HCT116 (cell line): Measurements from ENCODE around the gene PRR12. TPM values are rescaled to one million over a fixed set of nuclear protein-coding genes. Genes with fewer than 3 reads are reported as not detected.

Experiments
- ATAC-seq: fragments of 200-7000 bp; cut with Tn5 transposase; 2 replicates; pipeline ENCODE4 v1.9.1; 2020; ENCODE audit warnings: mild to moderate bottlenecking, moderate library complexity
- BruUV-seq: library from RNA; stranded (reverse); fragments of 400-500 nt; replicated peaks from 2 replicates; lab custom pipeline; 2021; lab: Mats Ljungman, UMichigan
- CTCF ChIA-PET: fragments of 300-600 bp; sonication (Branson Sonifier 250); formaldehyde crosslinking; loops from one replicate; lab custom pipeline; 2021; ENCODE audit warnings: antibody characterized with exemption; lab: Charles Lee
- POLR2A ChIA-PET: fragments of 300-600, 350-600 bp; sonication (Branson Sonifier 250); formaldehyde crosslinking; loops from one replicate; lab custom pipeline; 2021; ENCODE audit warnings: antibody characterized with exemption; lab: Charles Lee
- RAD21 ChIA-PET, 2 experiments: fragments of 300-600 bp; sonication (Branson Sonifier 250); formaldehyde crosslinking; loops; one replicate each; lab custom pipeline; 2023; ENCODE audit warnings: low total read pairs in 2 of 2; ENCODE audit not compliant: uncharacterized antibody in 2 of 2, unreplicated experiment in 2 of 2, low non-redundant PET in 1 of 2; lab: Charles Lee
- DNase-seq: peaks from one replicate; pipeline ENCODE4 v3.0.0-alpha.2; 2010; ENCODE audit warnings: low read depth, low spot score
- H2AFZ ChIP-seq: fragments of 200-600 bp; shearing (Covaris generic), sonication (generic); 2 replicates; pipeline ENCODE4 v1.6.1; 2017; ENCODE audit warnings: low read depth, mixed run types, mixed read lengths, antibody characterized with exemption, low read length; ENCODE audit not compliant: poor library complexity, severe bottlenecking
- H3K27ac ChIP-seq: 2 replicates; pipeline ENCODE4 v1.5.1; 2012; ENCODE audit warnings: low read depth, low read length
- H3K27me3 ChIP-seq: fragments of 200-600 bp; sonication (generic); 2 replicates; pipeline ENCODE4 v1.6.1; 2016; ENCODE audit warnings: mixed run types, low read length, mixed read lengths; ENCODE audit not compliant: insufficient read depth
- H3K36me3 ChIP-seq, 2 experiments: fragments of 200-500 bp in 1 of 2; fragments of 200-600 bp in 1 of 2; sonication (Bioruptor generic) in 1 of 2; sonication (generic) in 1 of 2; 2 replicates each; pipeline versions ENCODE4 v1.5.1 to v1.6.1; 2014 to 2016; ENCODE audit warnings: low read length in 2 of 2, inconsistent platforms in 1 of 2, mixed read lengths in 1 of 2, mixed run types in 1 of 2; ENCODE audit not compliant: insufficient read depth in 2 of 2, control insufficient read depth in 1 of 2
- H3K4me1 ChIP-seq, 2 experiments: fragments of 200-600 bp in 1 of 2; sonication (generic) in 1 of 2; 2 replicates each; pipeline versions ENCODE4 v1.5.1 to v1.6.1; 2012 to 2017; ENCODE audit warnings: low read length in 2 of 2, inconsistent platforms in 1 of 2, mild to moderate bottlenecking in 1 of 2, mixed read lengths in 1 of 2, mixed run types in 1 of 2, moderate library complexity in 1 of 2; ENCODE audit not compliant: insufficient read depth in 2 of 2, control insufficient read depth in 1 of 2
- H3K4me2 ChIP-seq: fragments of 200-600 bp; sonication (generic); 2 replicates; pipeline ENCODE4 v1.6.1; 2017; ENCODE audit warnings: mixed run types, low read length, mixed read lengths
- H3K4me3 ChIP-seq, 2 experiments: fragments of 200-600 bp in 1 of 2; sonication (generic) in 1 of 2; replicated peaks in 1 of 2; 2 replicates each; pipeline ENCODE4 v1.5.1; 2011 to 2016; ENCODE audit warnings: low read length in 2 of 2, control low read depth in 1 of 2, low read depth in 1 of 2, mild to moderate bottlenecking in 1 of 2, mixed read lengths in 1 of 2, mixed run types in 1 of 2
- H3K79me2 ChIP-seq: fragments of 200-600 bp; sonication (generic); 2 replicates; pipeline ENCODE4 v1.6.1; 2017; ENCODE audit warnings: mild to moderate bottlenecking, mixed run types, low read length, moderate library complexity, mixed read lengths; ENCODE audit not compliant: insufficient read depth
- H3K9ac ChIP-seq: fragments of 200-600 bp; sonication (generic); 2 replicates; pipeline ENCODE4 v1.6.1; 2016; ENCODE audit warnings: low read length, mixed read lengths
- H3K9me2 ChIP-seq: fragments of 200-600 bp; sonication (generic), shearing (Covaris generic); 2 replicates; pipeline ENCODE4 v1.6.1; 2017; ENCODE audit warnings: mixed run types, mild to moderate bottlenecking, moderate library complexity; ENCODE audit not compliant: insufficient read depth
- H3K9me3 ChIP-seq, 2 experiments: fragments of 200-500 bp in 1 of 2; fragments of 200-600 bp in 1 of 2; sonication (Bioruptor generic) in 1 of 2; sonication (generic) in 1 of 2; 2 replicates each; pipeline ENCODE4 v1.6.1; 2014 to 2017; ENCODE audit warnings: low read length in 2 of 2, mixed read lengths in 2 of 2, inconsistent platforms in 1 of 2, low read depth in 1 of 2, mild to moderate bottlenecking in 1 of 2, mixed run types in 1 of 2, moderate library complexity in 1 of 2; ENCODE audit not compliant: control insufficient read depth in 1 of 2, insufficient read depth in 1 of 2
- H4K20me1 ChIP-seq: fragments of 200-600 bp; sonication (generic), shearing (Covaris generic); 2 replicates; pipeline ENCODE4 v1.6.1; 2017; ENCODE audit warnings: mixed run types, mild to moderate bottlenecking, moderate library complexity; ENCODE audit not compliant: insufficient read depth
- CBX3 ChIP-seq: IDR thresholded peaks from 2 replicates; pipeline ENCODE4 v1.6.1; 2012; ENCODE audit warnings: low read depth
- CTCF ChIP-seq, 3 experiments: fragments of 200-600 bp in 1 of 3; sonication (generic) in 1 of 3; IDR thresholded peaks in 2 of 3; conservative IDR thresholded peaks in 1 of 3; 2 replicates each; pipeline ENCODE4 v1.5.1; 2012 to 2017; ENCODE audit warnings: low read depth in 2 of 3, low read length in 2 of 3, antibody characterized with exemption in 1 of 3, borderline replicate concordance in 1 of 3, control low read depth in 1 of 3, mild to moderate bottlenecking in 1 of 3, mixed read lengths in 1 of 3, mixed run types in 1 of 3, moderate library complexity in 1 of 3; ENCODE audit not compliant: insufficient read depth in 1 of 3
- EZH2phosphoT487 ChIP-seq: fragments of 200-600 bp; IDR thresholded peaks from 2 replicates; pipeline ENCODE4 v1.6.1; 2018; ENCODE audit warnings: antibody characterized with exemption, borderline replicate concordance
- JUND ChIP-seq: IDR thresholded peaks from 2 replicates; pipeline ENCODE4 v1.6.1; 2012
- POLR2AphosphoS5 ChIP-seq: IDR thresholded peaks from 2 replicates; pipeline ENCODE4 v1.6.1; 2011; ENCODE audit warnings: mild to moderate bottlenecking, low read depth, low read length, moderate library complexity
- REST ChIP-seq: IDR thresholded peaks from 2 replicates; pipeline ENCODE4 v1.6.1; 2012; ENCODE audit warnings: low read depth
- SIN3A ChIP-seq: IDR thresholded peaks from 2 replicates; pipeline ENCODE4 v1.6.1; 2012; ENCODE audit warnings: low read depth
- SP1 ChIP-seq: IDR thresholded peaks from 2 replicates; pipeline ENCODE4 v1.6.1; 2012; ENCODE audit warnings: low read depth
- SRF ChIP-seq: IDR thresholded peaks from 2 replicates; pipeline ENCODE4 v1.6.1; 2012; ENCODE audit warnings: low read depth
- TCF7L2 ChIP-seq: IDR thresholded peaks from 2 replicates; pipeline ENCODE4 v1.7.0; 2011; ENCODE audit warnings: borderline replicate concordance, inconsistent platforms; ENCODE audit not compliant: insufficient read depth, insufficient read length; ENCODE audit errors: extremely low read depth
- YY1 ChIP-seq: IDR thresholded peaks from 2 replicates; pipeline ENCODE4 v1.6.1; 2011; ENCODE audit warnings: low read length, low read depth, moderate library complexity, mild to moderate bottlenecking; ENCODE audit not compliant: insufficient replicate concordance; ENCODE audit errors: extremely low read depth
- ZNF274 ChIP-seq: fragments of 200-500 bp; sonication (Bioruptor generic); IDR thresholded peaks from 2 replicates; pipeline ENCODE4 v1.6.1; 2014; ENCODE audit warnings: mild to moderate bottlenecking, low read depth, low read length, inconsistent platforms
- intact Hi-C: fragments of 100-400 bp; cut with micrococcal nuclease; formaldehyde crosslinking; loops from 2 replicates; pipeline ENCODE4 v1.10.0; 2022
- total RNA-seq: library from RNA; stranded (reverse); gene quantifications from one replicate; pipeline ENCODE4 v1.2.1, GENCODE V29; 2021; ENCODE audit not compliant: unreplicated experiment

PRR12 gene
- total RNA-seq, 1 experiment from 2014 or later: 26.9 TPM

- H3K4me2 ChIP-seq: no peak overlapping the region
- TF ChIP-seq EZH2phosphoT487: no peak
- TF ChIP-seq YY1: no peak
- TF ChIP-seq, all 23 proteins: peak for 0
- no peak overlapping the region for H3K4me3 ChIP-seq
- no peak overlapping the region for H3K27ac ChIP-seq
- no peaks in the 10 kb centered on the region for H4K20me1 ChIP-seq
- H2AFZ ChIP-seq: no peak overlapping the region
- H3K9me3 ChIP-seq: no peaks in the 10 kb centered on the region
- POLR2A ChIA-PET: interaction anchor here (0.9 to 2.8 kb wide), 2 partner anchors 9 to 18 kb away, joined by 3 to 8 read pairs; partner anchors contain the start of gene RRAS
- no peak overlapping the region for H3K9ac ChIP-seq
- CTCF ChIA-PET: no interaction called here
- TSS peak; percentile 32 for BruUV-seq
- ATAC-seq: no peak
- H3K9me2 ChIP-seq: no peaks in the 10 kb centered on the region
- intact Hi-C loops: no loop called here
- no peaks in the 10 kb centered on the region for H3K4me1 ChIP-seq
- RAD21 ChIA-PET: no interaction called here
- H3K27me3 ChIP-seq: no peaks in the 10 kb centered on the region
- peaks cover 25 to 70% of the 10 kb centered on the region in 2 experiments; a peak in 3 of 4 replicates for H3K36me3 ChIP-seq
- no peak for DNase-seq
- H3K79me2 ChIP-seq: peaks cover 9% of the 10 kb centered on the region; the same call in 1 of the 2 replicates
Measured at GRCh38 chr19:49658139-49658517, 67.1 kb downstream of the PRR12 start.

- intact Hi-C loops: no loop called here
- no peak overlapping the region for H3K27ac ChIP-seq
- ATAC-seq: no peak
- ChIA-PET RAD21 (no interaction called here), POLR2A (interaction anchor here (0.9 to 2.8 kb wide), 2 partner anchors 9 to 19 kb away, joined by 3 to 8 read pairs; partner anchors contain the start of gene RRAS), CTCF (no interaction called here)
- peaks cover 13% of the 10 kb centered on the region; the same call in 1 of the 2 replicates for H3K79me2 ChIP-seq
- BruUV-seq: no TSS peak
- H4K20me1 ChIP-seq: no peaks in the 10 kb centered on the region
- no peak overlapping the region for H2AFZ ChIP-seq
- no peak for DNase-seq
- H3K4me3 ChIP-seq: no peak overlapping the region
- H3K9me2 ChIP-seq: no peaks in the 10 kb centered on the region
- peaks cover 21 to 69% of the 10 kb centered on the region in 2 experiments; a peak in 3 of 4 replicates for H3K36me3 ChIP-seq
- no peaks in the 10 kb centered on the region for H3K9me3 ChIP-seq
- H3K27me3 ChIP-seq: no peaks in the 10 kb centered on the region
- H3K4me1 ChIP-seq: peaks cover 0 to 7% of the 10 kb centered on the region in 2 experiments; a peak in 3 of 4 replicates
- H3K9ac ChIP-seq: no peak overlapping the region
- no peak overlapping the region for H3K4me2 ChIP-seq
- no peak for TF ChIP-seq JUND
- no peak for TF ChIP-seq SRF
- TF ChIP-seq CTCF (IDR thresholded peaks at IDR 0.05 in 2 of 3, conservative IDR thresholded peaks at IDR 0.05 in 1 of 3; ENCODE audit: borderline replicate concordance in 1 of 3, insufficient read depth in 1 of 3, low read depth in 2 of 3, low read length in 2 of 3): no peak
- no peak for TF ChIP-seq CBX3
- no peak for TF ChIP-seq TCF7L2
- TF ChIP-seq SP1: no peak
- no peak for TF ChIP-seq POLR2AphosphoS5
- TF ChIP-seq REST: no peak
- no peak for TF ChIP-seq YY1
- TF ChIP-seq ZNF274: no peak
- TF ChIP-seq SIN3A: no peak
Measured at GRCh38 chr19:49658566-49659442, 67.8 kb downstream of the PRR12 start.
